WERI-Rb-1 (cell line): Measurements from ENCODE around the gene ATR.
"Not testable (repeated sequence)": the region's sequence is repeated elsewhere in the genome, so short reads cannot be mapped to it uniquely, and the experiment has no call there.

Experiments
- DNase-seq: peaks from one replicate; pipeline ENCODE4 v3.0.0-alpha.2; 2020
- H3K27ac ChIP-seq: fragments of 250-450 bp; sonication (Bioruptor Pico); 2 replicates; pipeline ENCODE4 v1.5.1; 2020; ENCODE audit warnings: mild to moderate bottlenecking, moderate library complexity
- H3K27me3 ChIP-seq: fragments of 250-450 bp; sonication (Bioruptor Pico); 2 replicates; pipeline ENCODE4 v1.5.1; 2021; ENCODE audit warnings: mild to moderate bottlenecking, low read depth, moderate library complexity; ENCODE audit not compliant: insufficient read depth, severe bottlenecking
- H3K36me3 ChIP-seq: fragments of 250-450 bp; sonication (Bioruptor Pico); 2 replicates; pipeline ENCODE4 v1.5.1; 2020; ENCODE audit warnings: mild to moderate bottlenecking, moderate library complexity
- H3K4me3 ChIP-seq: 2 replicates; pipeline ENCODE4 v1.5.1; 2011; ENCODE audit warnings: low read depth, mild to moderate bottlenecking, control low read depth, low read length
- H3K9me3 ChIP-seq: fragments of 250-450 bp; sonication (Bioruptor Pico); 2 replicates; pipeline ENCODE4 v1.5.1; 2021; ENCODE audit warnings: mild to moderate bottlenecking, moderate library complexity; ENCODE audit not compliant: severe bottlenecking
- TF ChIP-seq, protein P1 (sequence below): IDR thresholded peaks from 2 replicates; pipeline ENCODE4 v1.5.1; 2011; ENCODE audit warnings: low read depth, mild to moderate bottlenecking, control low read depth, inconsistent platforms, low read length

ATR gene

DNA sequence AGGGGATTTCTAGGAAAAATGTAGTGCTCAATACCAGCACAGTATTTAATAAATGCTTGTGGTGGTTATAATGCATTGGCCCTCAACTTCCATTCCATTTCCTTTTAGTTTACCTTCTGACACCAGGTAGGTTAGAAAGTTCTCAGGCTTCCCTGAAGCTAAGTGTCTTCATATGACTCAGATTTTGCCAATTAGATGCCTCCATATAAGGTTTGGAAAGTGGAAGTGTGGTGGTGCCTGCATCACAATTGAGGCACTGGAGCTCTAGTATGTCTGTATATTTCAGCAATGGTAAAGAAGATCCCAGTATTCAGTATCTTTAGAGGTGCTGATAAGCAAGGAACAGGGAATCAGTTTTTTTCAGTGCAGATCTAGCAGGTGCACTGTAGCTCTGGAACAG lies 149.0 kb downstream of the ATR start:
- no peak overlapping the region for H3K27ac ChIP-seq
- peaks cover 37% of the 10 kb centered on the region for H3K36me3 ChIP-seq
- no peak overlapping the region for H3K4me3 ChIP-seq
- H3K9me3 ChIP-seq = no peaks in the 10 kb centered on the region
- DNase-seq = no peak
- H3K27me3 ChIP-seq = no peaks in the 10 kb centered on the region
- TF ChIP-seq, protein P1, sequence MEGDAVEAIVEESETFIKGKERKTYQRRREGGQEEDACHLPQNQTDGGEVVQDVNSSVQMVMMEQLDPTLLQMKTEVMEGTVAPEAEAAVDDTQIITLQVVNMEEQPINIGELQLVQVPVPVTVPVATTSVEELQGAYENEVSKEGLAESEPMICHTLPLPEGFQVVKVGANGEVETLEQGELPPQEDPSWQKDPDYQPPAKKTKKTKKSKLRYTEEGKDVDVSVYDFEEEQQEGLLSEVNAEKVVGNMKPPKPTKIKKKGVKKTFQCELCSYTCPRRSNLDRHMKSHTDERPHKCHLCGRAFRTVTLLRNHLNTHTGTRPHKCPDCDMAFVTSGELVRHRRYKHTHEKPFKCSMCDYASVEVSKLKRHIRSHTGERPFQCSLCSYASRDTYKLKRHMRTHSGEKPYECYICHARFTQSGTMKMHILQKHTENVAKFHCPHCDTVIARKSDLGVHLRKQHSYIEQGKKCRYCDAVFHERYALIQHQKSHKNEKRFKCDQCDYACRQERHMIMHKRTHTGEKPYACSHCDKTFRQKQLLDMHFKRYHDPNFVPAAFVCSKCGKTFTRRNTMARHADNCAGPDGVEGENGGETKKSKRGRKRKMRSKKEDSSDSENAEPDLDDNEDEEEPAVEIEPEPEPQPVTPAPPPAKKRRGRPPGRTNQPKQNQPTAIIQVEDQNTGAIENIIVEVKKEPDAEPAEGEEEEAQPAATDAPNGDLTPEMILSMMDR = no peak

DNA sequence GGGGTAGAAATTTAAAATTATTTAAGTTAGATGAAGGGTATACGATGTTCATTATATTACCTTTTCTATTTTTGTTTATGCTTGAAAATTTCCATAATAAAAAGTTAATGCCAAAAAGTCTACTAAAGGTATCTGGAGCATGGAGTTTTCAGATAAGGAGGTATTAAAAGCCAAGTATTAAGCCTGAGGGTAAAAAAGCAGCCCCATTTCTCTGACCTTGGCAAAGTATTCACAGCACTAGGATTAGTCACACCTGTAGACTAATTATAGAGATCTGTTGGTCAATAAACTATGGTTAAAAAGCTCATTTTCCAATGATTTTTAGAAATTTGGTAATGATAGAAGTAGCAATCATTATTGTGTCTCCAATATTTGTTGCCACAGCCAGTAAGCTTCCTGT lies 153.8 kb downstream of the ATR start:
- H3K4me3 ChIP-seq = no peak overlapping the region
- H3K9me3 ChIP-seq = no peaks in the 10 kb centered on the region
- DNase-seq = no peak
- no peaks in the 10 kb centered on the region for H3K27me3 ChIP-seq
- H3K36me3 ChIP-seq = peaks cover 44% of the 10 kb centered on the region
- no peak overlapping the region for H3K27ac ChIP-seq
- TF ChIP-seq, protein P1 = no peak

DNA sequence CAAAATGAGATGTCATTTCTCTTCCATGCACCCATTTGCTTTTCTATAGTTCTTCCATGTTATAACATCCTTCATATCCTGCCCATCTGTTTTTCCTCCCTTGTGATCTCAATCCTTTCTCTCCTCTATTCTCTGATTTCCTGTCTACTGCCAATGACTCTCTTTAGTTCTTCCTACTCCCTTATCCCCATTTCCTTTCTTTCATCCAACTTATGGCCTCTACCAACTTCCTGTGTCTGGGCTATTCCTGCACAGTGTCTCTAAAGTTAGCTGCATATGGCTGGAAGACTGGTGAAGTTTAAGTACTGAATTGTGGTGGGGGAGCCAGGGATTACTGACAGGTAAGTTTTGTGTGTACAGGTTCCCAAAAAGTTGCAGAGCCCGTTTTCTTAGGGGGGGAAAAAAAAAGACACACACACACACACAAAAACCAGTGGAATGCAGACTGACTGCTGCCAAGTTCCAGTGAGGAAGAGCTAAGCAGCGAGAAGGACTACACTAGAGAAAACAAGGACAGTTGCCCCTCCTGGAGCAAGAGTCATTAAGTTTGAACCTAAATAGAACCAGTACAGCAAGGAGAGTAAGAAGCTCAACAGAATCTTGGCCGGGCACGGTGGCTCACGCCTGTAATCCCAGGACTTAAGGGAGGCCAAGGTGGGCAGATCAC lies 159.5 kb downstream of the ATR start:
- H3K36me3 ChIP-seq = peaks cover 44% of the 10 kb centered on the region
- no peak overlapping the region for H3K4me3 ChIP-seq
- TF ChIP-seq, protein P1 = no peak

DNA sequence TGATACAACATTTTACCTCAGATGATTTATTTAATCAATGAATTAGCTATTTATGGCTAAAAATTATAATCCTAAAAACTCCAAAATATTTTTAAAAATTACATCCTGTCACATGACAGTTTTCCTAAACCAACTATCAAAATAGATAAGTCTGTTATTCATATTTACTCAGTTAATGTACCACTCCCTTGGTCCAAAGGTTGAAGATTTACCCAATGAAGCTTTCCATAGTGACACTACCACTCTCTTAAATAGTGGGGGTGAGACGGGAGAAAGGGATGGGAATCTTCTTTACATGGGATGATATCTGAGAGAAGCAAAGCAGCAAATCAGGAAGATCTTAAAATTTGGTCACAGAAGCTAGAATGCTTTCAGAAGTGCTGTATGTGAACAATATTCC lies 161.2 kb downstream of the ATR start:
- Histone ChIP-seq H3K9me3 (no peaks in the 10 kb centered on the region), H3K36me3 (peaks cover 44% of the 10 kb centered on the region), H3K4me3 (no peak overlapping the region), H3K27ac (no peak overlapping the region), H3K27me3 (no peaks in the 10 kb centered on the region)
- TF ChIP-seq, protein P1 = no peak
- DNase-seq = no peak

More for the DNA sequence above, 159.5 kb downstream of the ATR start:
- no peaks in the 10 kb centered on the region for H3K27me3 ChIP-seq
- DNase-seq = no peak
- H3K9me3 ChIP-seq = no peaks in the 10 kb centered on the region
- no peak overlapping the region for H3K27ac ChIP-seq

DNA sequence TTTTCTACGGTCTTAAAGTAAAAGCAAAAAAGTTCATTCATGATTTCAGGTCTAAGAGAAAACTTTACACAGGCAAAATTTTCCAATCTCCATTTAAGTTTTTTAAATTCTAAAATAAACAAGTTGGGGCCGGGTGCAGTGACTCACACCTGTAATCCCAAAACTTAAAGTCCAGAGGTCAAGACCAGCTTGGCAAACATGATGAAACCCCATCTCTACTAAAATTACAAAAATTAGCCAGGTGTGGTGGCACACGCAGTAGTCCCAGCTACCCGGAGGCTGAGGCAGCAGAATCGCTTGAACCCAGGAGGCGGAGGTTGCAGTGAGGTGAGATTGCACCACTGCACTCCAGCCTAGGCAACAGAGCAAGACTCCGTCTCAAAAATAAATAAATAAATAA lies 178.0 kb downstream of the ATR start:
- H3K27me3 ChIP-seq, DNase-seq, H3K9me3 ChIP-seq, H3K4me3 ChIP-seq, H3K27ac ChIP-seq: not testable (repeated sequence)
- H3K36me3 ChIP-seq = peaks cover 27% of the 10 kb centered on the region
